Hematopoietic multipotent progenitor cell treated with erythropoietin and hydrocortisone succinate and interleukin-3 and kit ligand, for 4 days (in vitro differentiated cells): ENCODE data around the gene ANO3.

Source experiments
- DNase-seq: peaks from one replicate; pipeline ENCODE4 v3.0.0-alpha.2; 2015

Gene ANO3

DNA sequence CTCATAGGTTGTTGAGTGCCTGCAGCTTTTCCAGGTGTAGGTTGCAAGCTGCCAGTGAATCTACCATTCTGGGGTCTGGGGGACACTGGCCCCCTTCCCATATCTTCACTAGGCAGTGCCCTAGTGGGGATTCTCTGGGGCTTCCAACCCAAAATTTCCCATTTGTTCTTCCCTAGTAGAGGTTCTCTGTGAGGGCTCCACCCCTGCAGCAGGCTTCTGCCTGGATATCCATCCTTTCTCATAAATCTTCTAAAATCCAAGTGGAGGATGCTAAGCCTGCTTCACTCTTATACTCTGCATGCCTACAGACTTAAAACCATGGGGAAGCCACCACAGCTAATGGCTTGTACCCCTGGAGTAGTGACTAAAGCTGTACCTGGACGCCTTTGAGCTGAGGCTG is 33.4 kb downstream of the ANO3 start:
- no peak for DNase-seq

DNA sequence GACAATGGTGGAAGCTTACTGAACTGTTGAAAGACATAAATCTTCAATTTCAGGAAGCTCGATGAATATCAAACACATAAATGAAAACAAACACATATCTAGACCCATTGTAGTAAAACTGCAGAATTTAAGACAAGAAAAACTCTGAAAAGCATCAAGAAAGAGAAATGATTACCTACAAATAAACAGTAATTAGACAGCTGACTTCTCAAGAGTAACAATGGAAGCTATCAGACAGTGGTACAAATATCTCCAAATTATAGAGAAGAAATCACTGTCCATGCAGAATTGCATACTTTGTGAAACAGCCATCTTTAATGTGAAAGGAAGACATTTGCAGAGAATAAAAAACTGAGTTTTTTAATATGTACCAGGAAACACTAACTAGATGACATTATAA is 45.7 kb downstream of the ANO3 start:
- no peak for DNase-seq

DNA sequence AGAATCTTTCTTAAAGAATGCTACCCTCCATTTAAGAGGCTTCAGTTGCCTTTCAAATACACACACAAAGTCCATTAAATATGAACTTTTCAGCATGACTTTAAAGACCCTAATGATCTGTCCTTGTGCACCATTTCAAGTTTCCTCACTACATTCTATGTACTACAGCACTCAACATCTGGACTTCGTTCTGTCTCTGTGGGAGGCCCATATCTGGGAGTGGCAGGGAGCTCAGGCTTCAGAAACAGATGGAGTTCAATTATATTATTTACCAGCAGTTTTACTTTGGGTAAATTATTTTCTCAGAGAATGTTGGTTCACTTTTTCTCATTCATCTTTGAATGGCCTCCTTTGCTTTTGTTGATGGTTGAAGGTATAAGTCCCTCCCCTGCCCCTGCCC is 67.4 kb downstream of the ANO3 start:
- DNase-seq, result no peak

- no peak for DNase-seq
These were observed 78.9 kb downstream of the ANO3 start for GRCh38 chr11:26410706-26411366.

GRCh38 chr11:26412955-26413354 is 81.0 kb downstream of the ANO3 start:
- no peak for DNase-seq

GRCh38 chr11:26418386-26418912 is 86.5 kb downstream of the ANO3 start:
- DNase-seq, result no peak

DNA sequence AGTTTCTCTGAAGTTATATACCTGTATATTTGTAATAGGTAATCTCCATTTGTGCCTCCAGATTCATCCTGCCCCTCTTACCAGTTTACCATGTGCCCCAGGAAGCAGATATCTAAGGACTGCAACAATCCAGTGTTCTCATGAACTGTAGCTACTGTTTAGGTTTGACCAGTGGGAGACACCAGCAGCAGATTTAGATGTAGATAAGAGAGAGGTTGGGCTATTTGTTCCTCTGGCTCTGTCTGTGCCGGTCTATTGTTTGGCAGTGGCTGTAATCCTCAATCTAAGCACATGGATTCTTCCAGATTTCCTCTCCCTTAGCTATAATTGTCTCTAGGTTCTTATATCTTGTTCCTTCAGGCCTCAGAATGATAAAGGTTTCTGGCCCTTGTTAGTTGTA is 88.4 kb downstream of the ANO3 start:
- DNase-seq, result no peak

DNA sequence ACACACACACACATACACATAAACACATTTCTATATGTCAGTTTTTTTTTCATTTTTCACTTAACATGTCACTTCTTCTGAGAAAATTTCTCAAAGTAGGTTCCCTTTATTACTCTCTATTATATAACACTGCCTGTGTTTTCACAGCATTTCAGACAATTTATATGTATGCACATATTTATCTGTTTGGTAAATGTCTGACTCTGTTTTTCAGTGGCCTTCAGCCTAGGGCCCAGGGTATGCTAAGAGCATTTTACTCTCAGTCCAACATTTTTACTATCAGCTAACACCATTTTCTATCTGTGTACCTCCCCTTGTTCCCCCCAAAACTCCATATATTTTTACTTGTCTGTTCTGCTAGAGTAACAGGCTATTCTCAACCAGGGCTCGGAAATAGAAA is 92.3 kb downstream of the ANO3 start:
- DNase-seq, result no peak

GRCh38 chr11:26439854-26440253 is 107.9 kb downstream of the ANO3 start:
- no peak for DNase-seq

DNA sequence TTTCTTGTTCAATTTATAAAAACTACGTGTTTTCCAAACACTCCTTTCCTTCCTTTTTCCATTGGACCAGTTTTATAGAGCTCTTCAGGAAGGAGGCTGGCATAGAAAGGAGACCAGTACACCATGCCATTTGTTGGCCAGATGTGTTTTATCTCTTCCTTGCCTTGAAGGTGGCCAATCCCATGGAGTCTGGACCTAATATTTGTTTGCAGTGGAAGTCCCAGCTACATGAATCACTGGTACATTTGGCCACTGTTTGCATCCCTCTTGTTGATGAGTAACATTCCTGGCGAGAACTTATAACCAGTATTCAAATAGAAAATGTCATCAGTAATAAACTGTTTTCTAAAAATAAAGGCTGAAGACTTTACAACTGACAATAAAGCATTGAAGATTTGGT is 110.2 kb downstream of the ANO3 start:
- DNase-seq, result no peak

GRCh38 chr11:26443617-26444016 is 111.7 kb downstream of the ANO3 start:
- no peak for DNase-seq

DNA sequence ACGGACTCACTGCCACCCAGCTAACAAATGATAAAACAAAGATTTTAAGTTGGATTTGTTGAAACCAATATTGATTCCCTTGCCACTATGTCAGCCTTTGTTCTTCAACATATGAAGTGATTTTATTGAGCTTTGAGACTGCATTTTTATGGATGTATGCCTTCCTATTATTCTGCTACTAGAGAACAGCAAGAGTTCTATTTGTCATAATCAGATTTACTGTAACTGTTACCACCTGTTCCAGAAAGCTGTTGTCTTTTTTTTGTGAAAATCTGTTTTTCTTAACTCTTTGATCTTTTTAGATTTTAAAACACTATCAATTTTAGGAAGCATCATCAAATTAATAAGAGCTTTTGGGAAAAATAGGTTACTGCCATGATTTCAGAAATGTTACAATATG is 125.7 kb downstream of the ANO3 start:
- DNase-seq, result no peak

- DNase-seq, result no peak
These were observed 133.3 kb downstream of the ANO3 start for GRCh38 chr11:26465274-26465673.

DNA sequence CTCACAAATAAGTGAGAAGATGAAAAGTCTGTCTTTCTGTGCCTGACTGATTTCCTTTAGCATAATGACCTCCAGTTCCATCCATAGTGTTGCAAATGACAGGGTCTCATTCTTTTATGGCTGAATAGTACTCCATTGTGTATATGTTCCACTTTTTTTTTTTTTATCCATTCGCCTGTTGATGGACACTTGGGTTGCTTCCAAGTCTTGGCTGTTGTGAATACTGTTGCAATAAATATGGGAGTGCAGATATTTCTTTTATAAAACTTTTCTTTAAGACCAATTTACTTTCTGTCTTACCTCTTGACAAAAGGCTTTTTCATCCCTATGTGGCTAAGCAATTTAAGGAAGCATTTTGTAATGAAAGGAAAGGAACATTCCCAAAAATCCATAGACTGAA is 135.6 kb downstream of the ANO3 start:
- DNase-seq, result no peak

DNA sequence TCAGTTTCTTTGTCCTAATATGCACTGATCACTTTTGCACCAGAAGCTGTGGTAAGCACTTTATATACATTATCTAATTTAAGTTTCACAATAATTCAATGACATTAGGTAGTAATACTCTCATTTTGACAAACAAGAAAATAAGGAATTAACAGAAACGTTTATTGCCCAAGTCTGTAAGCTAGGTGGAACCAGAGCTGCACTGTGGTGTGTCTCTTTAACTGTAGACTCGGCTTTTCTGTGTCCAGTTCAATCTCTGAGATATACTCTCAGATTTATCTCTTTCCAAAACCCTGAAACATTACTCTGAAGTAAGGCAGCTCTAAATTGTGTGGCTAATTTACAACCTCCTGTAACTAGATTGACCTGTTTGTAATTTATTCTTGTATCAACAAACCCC is 139.1 kb downstream of the ANO3 start:
- DNase-seq, result no peak

GRCh38 chr11:26473216-26474194 is 141.6 kb downstream of the ANO3 start:
- DNase-seq, result no peak

- no peak for DNase-seq
These were observed 142.5 kb downstream of the ANO3 start for GRCh38 chr11:26474401-26474800.

DNA sequence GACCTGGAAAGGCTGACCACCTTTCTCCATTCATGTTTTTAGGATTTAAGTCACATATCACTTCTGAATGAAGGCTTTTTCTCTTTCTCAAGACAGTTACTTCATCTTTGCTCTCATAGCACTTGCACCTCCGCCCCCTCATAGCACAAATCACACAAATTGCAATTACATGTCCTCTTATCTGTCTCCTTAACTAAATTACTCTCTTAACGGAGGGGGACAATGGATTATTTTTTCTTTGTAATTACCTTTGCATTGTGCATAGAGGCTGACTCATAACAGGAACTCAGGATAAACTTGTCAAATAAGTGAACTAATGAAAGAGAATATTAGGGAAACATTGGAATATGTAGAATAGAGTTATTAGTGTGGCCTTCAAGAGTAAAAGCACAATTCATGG is 145.5 kb downstream of the ANO3 start:
- DNase-seq, result no peak

- DNase-seq, result no peak
These were observed 146.8 kb downstream of the ANO3 start for GRCh38 chr11:26478710-26479109.

GRCh38 chr11:26480041-26480440 is 148.1 kb downstream of the ANO3 start:
- no peak for DNase-seq

DNA sequence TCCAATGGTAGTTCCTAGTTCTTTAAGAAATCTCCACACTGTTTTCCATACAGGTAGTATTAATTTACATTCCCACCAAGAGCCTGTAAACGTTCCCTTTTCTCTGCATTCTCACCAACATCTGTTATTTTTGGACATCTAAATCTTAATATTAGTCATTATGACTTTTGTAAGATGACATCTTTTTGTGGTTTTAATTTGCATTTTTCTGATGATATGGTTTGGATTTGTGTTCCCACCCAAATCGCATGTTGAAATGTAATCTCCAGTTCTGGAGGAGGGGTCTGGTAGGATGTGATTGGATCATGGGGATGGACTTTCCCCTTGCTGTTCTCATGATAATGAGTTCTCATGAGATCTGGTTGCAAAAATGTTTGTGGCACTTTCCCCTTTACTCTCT is 151.2 kb downstream of the ANO3 start:
- no peak for DNase-seq

GRCh38 chr11:26490546-26490945 is 158.6 kb downstream of the ANO3 start:
- DNase-seq, result no peak

GRCh38 chr11:26493616-26494015 is 161.7 kb downstream of the ANO3 start:
- no peak for DNase-seq

DNA sequence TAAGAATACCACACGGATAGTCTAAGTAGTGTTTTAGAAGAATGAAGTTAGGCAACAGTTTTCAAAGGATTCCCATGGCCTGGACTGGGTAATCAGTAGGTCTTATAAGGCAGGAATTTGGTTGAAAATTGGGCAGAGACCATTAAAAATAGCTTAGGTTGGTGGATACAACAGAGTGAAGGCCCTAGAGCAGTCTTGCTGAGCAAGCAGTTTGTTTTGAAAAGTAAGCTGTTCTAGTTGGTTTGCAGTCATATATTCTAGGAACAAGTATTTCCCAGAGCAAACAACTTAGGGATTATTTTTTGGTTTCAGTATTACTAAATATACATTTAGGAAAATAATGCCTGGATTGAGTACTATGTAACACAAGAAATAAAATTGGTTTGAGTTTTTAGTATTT is 175.3 kb downstream of the ANO3 start:
- DNase-seq, result no peak
